Natural killer cell (primary cell): Measurements from ENCODE around the gene MYBPC1. TPM values are rescaled to one million over a fixed set of nuclear protein-coding genes. Genes with fewer than 3 reads are reported as not detected.

Experiments used
- ATAC-seq, 3 donors: fragments of 150-1000 bp in 2 of 3; fragments of 200-7000 bp in 1 of 3; cut with Tn5 transposase; 1 replicate in 1 of 3; 2 replicates in 2 of 3; pipeline ENCODE4 v1.10.0; 2021; ENCODE audit warnings: mild to moderate bottlenecking in 2 of 3, moderate library complexity in 2 of 3
- DNase-seq, 2 donors: peaks; one replicate each; pipeline versions ENCODE4 v3.0.0 to v3.0.0-alpha.2; 2013 to 2021; ENCODE audit warnings: mixed read lengths in 1 of 2
- H3K27ac ChIP-seq: one replicate; pipeline ENCODE4 v1.5.1; 2013; ENCODE audit warnings: mild to moderate bottlenecking, low read length
- H3K27me3 ChIP-seq: one replicate; pipeline ENCODE4 v1.6.1; 2013; ENCODE audit warnings: low read length; ENCODE audit not compliant: control insufficient read depth, insufficient read depth
- H3K36me3 ChIP-seq: one replicate; pipeline ENCODE4 v1.6.1; 2013; ENCODE audit warnings: low read length; ENCODE audit not compliant: control insufficient read depth, insufficient read depth
- H3K4me1 ChIP-seq: one replicate; pipeline ENCODE4 v1.6.1; 2013; ENCODE audit warnings: low read length; ENCODE audit not compliant: control insufficient read depth, insufficient read depth
- H3K4me3 ChIP-seq: one replicate; pipeline ENCODE4 v1.5.1; 2013; ENCODE audit warnings: low read length
- H3K9me3 ChIP-seq: one replicate; pipeline ENCODE4 v1.6.1; 2013; ENCODE audit warnings: low read length; ENCODE audit not compliant: control insufficient read depth, insufficient read depth
- H3K27ac Mint-ChIP-seq, 2 donors: one replicate each; pipeline ENCODE4 v1.8.0; 2022; ENCODE audit warnings: mild to moderate bottlenecking in 2 of 2, mixed read lengths in 2 of 2, moderate library complexity in 1 of 2
- H3K27me3 Mint-ChIP-seq, 2 donors: one replicate each; pipeline ENCODE4 v1.8.0; 2022; ENCODE audit warnings: low read depth in 2 of 2, mixed read lengths in 2 of 2
- H3K36me3 Mint-ChIP-seq: one replicate; pipeline ENCODE4 v1.8.0; 2022; ENCODE audit warnings: mixed read lengths
- H3K4me1 Mint-ChIP-seq, 2 donors: one replicate each; pipeline ENCODE4 v1.8.0; 2022; ENCODE audit warnings: mixed read lengths in 2 of 2
- H3K4me3 Mint-ChIP-seq: one replicate; pipeline ENCODE4 v1.8.0; 2022; ENCODE audit warnings: mild to moderate bottlenecking, moderate library complexity, mixed read lengths
- H3K9me3 Mint-ChIP-seq, 2 donors: one replicate each; pipeline ENCODE4 v1.8.0; 2022; ENCODE audit warnings: mixed read lengths in 2 of 2
- CTCF ChIP-seq: fragments of 200-600 bp; IDR thresholded peaks from one replicate; pipeline ENCODE4 v1.8.0; 2022; ENCODE audit warnings: antibody characterized with exemption
- WGBS: methylation state at CpG from one replicate; pipeline ENCODE4 v1.1.7; 2013; ENCODE audit warnings: missing lambda C conversion rate; ENCODE audit not compliant: insufficient coverage; 5-methylcytosine and 5-hydroxymethylcytosine counted together
- intact Hi-C: fragments of 100-400 bp; cut with micrococcal nuclease; formaldehyde crosslinking; loops from one replicate; pipeline ENCODE4 v1.14.2; 2022
- total RNA-seq, 4 donors: library from RNA; stranded (reverse); fragments of 120-200 nt in 1 of 4; gene quantifications; one replicate each; pipeline versions ENCODE4 v1.2.3 to v1.2.4, GENCODE V29; 2013 to 2022

The MYBPC1 gene
- total RNA-seq, 3 donors from 2014 or later (not counting 1 experiment from before 2014, with no cell fraction given), result not detected

- intact Hi-C loops, result no loop called here
- H3K27me3 Mint-ChIP-seq, result peaks cover 10 to 24% of the 10 kb centered on the region in 2 donors
- no peak for ATAC-seq
- Histone ChIP-seq H3K4me3 (no peak overlapping the region), H3K27ac (no peak overlapping the region), H3K4me1 (no peaks in the 10 kb centered on the region), H3K27me3 (peaks cover 3% of the 10 kb centered on the region), H3K9me3 (no peaks in the 10 kb centered on the region), H3K36me3 (no peaks in the 10 kb centered on the region)
- no CpG with 5 or more reads among the region's 1 CpG for WGBS
- no peaks in the 10 kb centered on the region for H3K9me3 Mint-ChIP-seq
- TF ChIP-seq CTCF, result no peak
- H3K4me3 Mint-ChIP-seq, result no peak overlapping the region
- no peak for DNase-seq
- H3K27ac Mint-ChIP-seq, result no peak overlapping the region
- H3K4me1 Mint-ChIP-seq, result no peaks in the 10 kb centered on the region
- no peaks in the 10 kb centered on the region for H3K36me3 Mint-ChIP-seq
These were observed 90.3 kb downstream of the MYBPC1 start for GRCh38 chr12:101685092-101685491.

- WGBS, result 89% methylated on average over 1 of the region's 1 CpG
- no peak overlapping the region for H3K27ac Mint-ChIP-seq
- intact Hi-C loops, result no loop called here
These were observed 91.4 kb downstream of the MYBPC1 start for GRCh38 chr12:101686176-101686575.

GRCh38 chr12:101690544-101691098, 95.8 kb downstream of the MYBPC1 start:
- no peak for TF ChIP-seq CTCF
- no peak overlapping the region for H3K4me3 ChIP-seq
- whole genome bisulfite sequencing, result 100% methylated on average over 1 of the region's 3 CpGs
- H3K27me3 ChIP-seq, result no peaks in the 10 kb centered on the region
- intact Hi-C loops, result no loop called here
- no peaks in the 10 kb centered on the region for H3K9me3 ChIP-seq
- no peaks in the 10 kb centered on the region for H3K36me3 ChIP-seq
- DNase-seq (no peak), ATAC-seq (no peak)
- Mint-ChIP-seq H3K36me3 (no peaks in the 10 kb centered on the region), H3K4me1 (no peaks in the 10 kb centered on the region), H3K27me3 (peaks cover 3 to 17% of the 10 kb centered on the region in 2 donors), H3K9me3 (no peaks in the 10 kb centered on the region), H3K4me3 (no peak overlapping the region), H3K27ac (no peak overlapping the region)
- no peaks in the 10 kb centered on the region for H3K4me1 ChIP-seq
- H3K27ac ChIP-seq, result no peak overlapping the region

More at GRCh38 chr12:101686176-101686575, 91.4 kb downstream of the MYBPC1 start:
- Histone ChIP-seq H3K27ac (no peak overlapping the region), H3K4me3 (no peak overlapping the region), H3K27me3 (peaks cover 3% of the 10 kb centered on the region), H3K4me1 (no peaks in the 10 kb centered on the region), H3K36me3 (no peaks in the 10 kb centered on the region), H3K9me3 (no peaks in the 10 kb centered on the region)
- Mint-ChIP-seq H3K4me3 (no peak overlapping the region), H3K27me3 (peaks cover 6 to 24% of the 10 kb centered on the region in 2 donors), H3K4me1 (no peaks in the 10 kb centered on the region), H3K9me3 (no peaks in the 10 kb centered on the region), H3K36me3 (no peaks in the 10 kb centered on the region)
- ATAC-seq (no peak), DNase-seq (no peak)
- TF ChIP-seq CTCF, result no peak

GRCh38 chr12:101691503-101692096, 96.8 kb downstream of the MYBPC1 start:
- intact Hi-C loops, result no loop called here
- H3K9me3 Mint-ChIP-seq, result no peaks in the 10 kb centered on the region
- H3K27ac ChIP-seq, result no peak overlapping the region
- 88% methylated on average over 1 of the region's 1 CpG for WGBS
- peaks cover 4% of the 10 kb centered on the region for H3K4me1 ChIP-seq
- DNase-seq, result no peak
- no peak overlapping the region for H3K4me3 Mint-ChIP-seq
- no peaks in the 10 kb centered on the region for H3K36me3 Mint-ChIP-seq
- no peak for ATAC-seq
- H3K4me1 Mint-ChIP-seq, result peaks cover 3% of the 10 kb centered on the region in 2 donors
- no peak for TF ChIP-seq CTCF
- no peaks in the 10 kb centered on the region for H3K36me3 ChIP-seq
- H3K27me3 ChIP-seq, result no peaks in the 10 kb centered on the region
- H3K4me3 ChIP-seq, result no peak overlapping the region
- no peak overlapping the region for H3K27ac Mint-ChIP-seq
- peaks cover 3 to 16% of the 10 kb centered on the region in 2 donors for H3K27me3 Mint-ChIP-seq
- no peaks in the 10 kb centered on the region for H3K9me3 ChIP-seq
